Ramos (cell line): ENCODE data around the gene ATP13A4.
"Not testable (repeated sequence)": the region's sequence is repeated elsewhere in the genome, so short reads cannot be mapped to it uniquely, and the experiment has no call there.

Experiments used
- in situ Hi-C: fragments of 300-500 bp; cut with MboI; formaldehyde crosslinking; loops from one replicate; pipeline ENCODE4 v1.14.3; 2022; ENCODE audit warnings: low sequenced_read_pairs; ENCODE audit not compliant: unreplicated experiment

The ATP13A4 gene

GRCh38 chr3:193564012-193564411, 9.3 kb upstream of the ATP13A4 start:
- in situ Hi-C loops = loop anchor here (25.0 kb wide), 1 partner anchor 1002 kb away; no protein-coding TSS in a partner anchor

GRCh38 chr3:193563426-193563825, 8.7 kb upstream of the ATP13A4 start:
- in situ Hi-C loops = loop anchor here (25.0 kb wide), 1 partner anchor 1001 kb away; no protein-coding TSS in a partner anchor

- in situ Hi-C loops = loop anchor here (25.0 kb wide), 1 partner anchor 999 kb away; no protein-coding TSS in a partner anchor
Measured at GRCh38 chr3:193560870-193561269, 6.2 kb upstream of the ATP13A4 start.

GRCh38 chr3:193560091-193560490, 5.4 kb upstream of the ATP13A4 start:
- in situ Hi-C loops = loop anchor here (25.0 kb wide), 1 partner anchor 998 kb away; no protein-coding TSS in a partner anchor

GRCh38 chr3:193559100-193559499, 4.4 kb upstream of the ATP13A4 start:
- in situ Hi-C loops = loop anchor here (25.0 kb wide), 1 partner anchor 997 kb away; no protein-coding TSS in a partner anchor

GRCh38 chr3:193556841-193557240, 2.1 kb upstream of the ATP13A4 start:
- in situ Hi-C loops = loop anchor here (25.0 kb wide), 1 partner anchor 995 kb away; no protein-coding TSS in a partner anchor

- in situ Hi-C loops = loop anchor here (25.0 kb wide), 1 partner anchor 991 kb away; no protein-coding TSS in a partner anchor
Measured at GRCh38 chr3:193553586-193553985, 1.1 kb downstream of the ATP13A4 start.

- in situ Hi-C loops = loop anchor here (25.0 kb wide), 1 partner anchor 991 kb away; no protein-coding TSS in a partner anchor
Measured at GRCh38 chr3:193552923-193553322, 1.8 kb downstream of the ATP13A4 start.

- in situ Hi-C loops = no loop called here
Measured at GRCh38 chr3:193548406-193548805, 6.3 kb downstream of the ATP13A4 start.

- in situ Hi-C loops = no loop called here
Measured at GRCh38 chr3:193546129-193546528, 8.6 kb downstream of the ATP13A4 start.

- in situ Hi-C loops = no loop called here
Measured at GRCh38 chr3:193545304-193545703, 9.4 kb downstream of the ATP13A4 start.

- in situ Hi-C loops = no loop called here
Measured at GRCh38 chr3:193544289-193544688, 10.4 kb downstream of the ATP13A4 start.

- in situ Hi-C loops = no loop called here
Measured at GRCh38 chr3:193530231-193531165, 24.2 kb downstream of the ATP13A4 start.

- in situ Hi-C loops = not testable (repeated sequence)
Measured at GRCh38 chr3:193526085-193526484, 28.6 kb downstream of the ATP13A4 start.

- in situ Hi-C loops = no loop called here
Measured at GRCh38 chr3:193522473-193522872, 32.2 kb downstream of the ATP13A4 start.

- in situ Hi-C loops = no loop called here
Measured at GRCh38 chr3:193520738-193521137, 34.0 kb downstream of the ATP13A4 start.

- in situ Hi-C loops = no loop called here
Measured at GRCh38 chr3:193515966-193516365, 38.7 kb downstream of the ATP13A4 start.

GRCh38 chr3:193510154-193510553, 44.5 kb downstream of the ATP13A4 start:
- in situ Hi-C loops = no loop called here

GRCh38 chr3:193509103-193509965, 45.4 kb downstream of the ATP13A4 start:
- in situ Hi-C loops = no loop called here

- in situ Hi-C loops = no loop called here
Measured at GRCh38 chr3:193508108-193508507, 46.6 kb downstream of the ATP13A4 start.
